ENCODE measurements around the gene GABRE.
"Not testable (repeated sequence)": the region's sequence is repeated elsewhere in the genome, so short reads cannot be mapped to it uniquely, and the experiment has no call there.

Gene GABRE

DNA sequence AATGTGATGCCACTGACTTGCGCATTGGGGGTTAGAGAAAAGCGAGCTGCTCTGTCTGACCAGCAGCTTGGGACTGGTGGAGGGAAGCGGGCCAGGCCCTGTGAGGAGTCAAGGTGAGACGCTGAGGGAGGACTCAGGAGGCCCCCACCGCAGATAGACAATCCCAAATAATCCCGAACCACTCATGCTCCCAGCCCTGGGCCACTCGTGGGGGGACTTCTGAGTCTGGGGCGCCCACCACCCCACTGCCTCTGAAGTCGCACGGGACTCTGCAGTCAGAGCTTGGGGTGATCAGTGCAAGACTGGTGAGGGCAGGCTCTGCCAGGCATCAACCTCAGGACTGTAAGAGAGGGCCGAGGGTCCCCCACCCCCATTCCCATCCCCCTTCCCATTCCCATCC, 54.9 kb downstream of the GABRE start:
- ChIA-PET CTCF (no interaction called here), POLR2A (no interaction called here)
- TF ChIP-seq ZNF548 (tag by site-specific recombination; IDR thresholded peaks at IDR 0.05) (no peak), HOXA7 (CRISPR knock-in tag; IDR thresholded peaks at IDR 0.05; ENCODE audit: borderline replicate concordance) (no peak), ZNF221 (tag by site-specific recombination; IDR thresholded peaks at IDR 0.05; ENCODE audit: borderline replicate concordance) (no peak), GFI1B (tag by site-specific recombination; IDR thresholded peaks at IDR 0.05) (no peak), ZNF660 (tag by site-specific recombination; IDR thresholded peaks at IDR 0.05) (no peak), KLF7 (tag by site-specific recombination; IDR thresholded peaks at IDR 0.05; ENCODE audit: borderline replicate concordance) (no peak), ZNF596 (tag by site-specific recombination; IDR thresholded peaks at IDR 0.05) (no peak), ZNF302 (tag by site-specific recombination; IDR thresholded peaks at IDR 0.05; ENCODE audit: low read depth) (no peak), ZNF48 (tag by site-specific recombination; IDR thresholded peaks at IDR 0.05) (no peak), OSR2 (tag by site-specific recombination; IDR thresholded peaks at IDR 0.05) (no peak), KLF10 (tag by site-specific recombination; IDR thresholded peaks at IDR 0.05) (no peak), BCL11B (tag by site-specific recombination; IDR thresholded peaks at IDR 0.05; ENCODE audit: low read depth) (no peak), ZNF37A (tag by site-specific recombination; IDR thresholded peaks at IDR 0.05) (no peak), ZNF350 (tag by site-specific recombination; IDR thresholded peaks at IDR 0.05) (no peak), ZNF26 (tag by site-specific recombination; IDR thresholded peaks at IDR 0.05) (no peak), ZSCAN23 (tag by site-specific recombination; IDR thresholded peaks at IDR 0.05) (no peak)
- Histone ChIP-seq H3K4me1 (ENCODE audit: control insufficient read depth, insufficient read depth, low read length) (no peaks in the 10 kb centered on the region), H3K36me3 (ENCODE audit: control insufficient read depth in 2 of 2, insufficient read depth in 1 of 2, low read length in 2 of 2) (no peaks in the 10 kb centered on the region), H3K4me3 (ENCODE audit: low read depth, low read length) (no peak overlapping the region), H3K27ac (ENCODE audit: extremely low read depth, low read depth, low read length) (no peak overlapping the region), H3K9me3 (ENCODE audit: control insufficient read depth, insufficient read depth, low read depth, low read length) (no peaks in the 10 kb centered on the region)

- H3K9me3 ChIP-seq (ENCODE audit: control insufficient read depth, insufficient read depth, low read depth, low read length); CTCF ChIA-PET; H3K27ac ChIP-seq (ENCODE audit: extremely low read depth, low read depth, low read length); H3K36me3 ChIP-seq (ENCODE audit: control insufficient read depth in 2 of 2, insufficient read depth in 1 of 2, low read length in 2 of 2); POLR2A ChIA-PET; H3K4me1 ChIP-seq (ENCODE audit: control insufficient read depth, insufficient read depth, low read length); H3K4me3 ChIP-seq (ENCODE audit: low read depth, low read length): not testable (repeated sequence)
Measured at GRCh38 chrX:151918736-151919135, 55.7 kb downstream of the GABRE start.

DNA sequence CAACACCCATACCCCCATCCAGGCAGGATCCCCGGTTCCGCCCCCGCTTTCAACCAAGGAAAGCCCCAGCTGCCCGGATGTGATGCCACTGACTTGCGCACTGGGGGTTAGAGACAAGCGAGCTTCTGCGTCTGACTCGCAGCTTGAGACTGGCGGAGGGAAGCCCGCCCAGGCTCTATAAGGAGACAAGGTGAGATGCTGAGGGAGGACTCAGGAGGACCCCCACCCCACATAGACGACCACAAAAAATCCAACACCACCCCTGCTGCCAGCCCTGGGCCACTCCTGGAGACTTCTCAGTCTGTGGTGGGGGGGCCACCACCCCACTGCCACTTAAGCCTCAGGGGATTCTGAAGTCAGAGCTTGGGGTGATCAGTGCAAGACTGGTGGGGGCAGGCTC, 61.7 kb downstream of the GABRE start, which contains the start of gene MAGEA4:
MAGEA4 (plus strand) TSS at position 110 of the 400 bp plus-strand sequence. CDS start 10,776 bp downstream, outside the sequence.
- Histone ChIP-seq H3K27ac (ENCODE audit: extremely low read depth, low read depth, low read length) (no peak within 1 kb of the TSS), H3K4me1 (ENCODE audit: control insufficient read depth, insufficient read depth, low read length) (no peaks in the 10 kb centered on the region), H3K9me3 (ENCODE audit: control insufficient read depth, insufficient read depth, low read depth, low read length) (no peaks in the 10 kb centered on the region; the same call in 1 of the 2 replicates), H3K36me3 (ENCODE audit: control insufficient read depth in 2 of 2, insufficient read depth in 1 of 2, low read length in 2 of 2) (no peaks in the 10 kb centered on the region), H3K4me3 (ENCODE audit: low read depth, low read length) (no peak within 1 kb of the TSS)
- ChIA-PET CTCF (no interaction called here), POLR2A (no interaction called here)
- TF ChIP-seq ZNF585B (tag by site-specific recombination; IDR thresholded peaks at IDR 0.05) (no peak), EGR2 (tag by site-specific recombination; IDR thresholded peaks at IDR 0.05; ENCODE audit: low read depth) (no peak)

DNA sequence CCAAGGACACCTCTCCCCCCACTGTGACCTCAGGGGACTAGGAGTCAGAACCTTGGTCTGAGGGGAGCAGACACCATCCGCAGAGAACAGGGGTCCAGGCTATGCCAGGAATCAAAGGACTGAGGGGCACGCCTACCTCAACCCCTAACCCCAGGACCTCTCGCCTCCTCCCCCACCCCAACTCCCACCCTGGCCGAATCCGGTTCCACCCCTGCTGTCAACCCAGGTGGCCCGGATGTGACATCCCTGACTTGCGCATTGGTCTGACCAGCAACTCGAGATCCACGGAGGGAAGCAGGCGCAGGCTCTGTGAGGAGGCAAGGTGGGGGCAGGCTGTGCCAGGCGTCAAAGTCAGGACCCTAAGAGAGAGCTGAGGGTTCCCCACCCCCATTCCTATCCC, 62.3 kb downstream of the GABRE start:
- Histone ChIP-seq H3K4me3 (ENCODE audit: low read depth, low read length) (no peak overlapping the region), H3K4me1 (ENCODE audit: control insufficient read depth, insufficient read depth, low read length) (no peaks in the 10 kb centered on the region), H3K36me3 (ENCODE audit: control insufficient read depth in 2 of 2, insufficient read depth in 1 of 2, low read length in 2 of 2) (no peaks in the 10 kb centered on the region), H3K27ac (ENCODE audit: extremely low read depth, low read depth, low read length) (no peak overlapping the region), H3K9me3 (ENCODE audit: control insufficient read depth, insufficient read depth, low read depth, low read length) (no peaks in the 10 kb centered on the region; the same call in 1 of the 2 replicates)
- CTCF ChIA-PET, result no interaction called here
- no peak for TF ChIP-seq ZNF629 (tag by site-specific recombination; IDR thresholded peaks at IDR 0.05)
- no peak for TF ChIP-seq ZSCAN30 (tag by site-specific recombination; IDR thresholded peaks at IDR 0.05)
- POLR2A ChIA-PET, result no interaction called here
